RWPE2 (cell line): Measurements from ENCODE around the gene MYO1B.

Source experiments
- ATAC-seq: fragments of 200-7000 bp; cut with Tn5 transposase; 3 replicates; pipeline ENCODE4 v1.9.1; 2021; ENCODE audit warnings: low read depth
- DNase-seq: peaks from one replicate; pipeline ENCODE4 v3.0.0-alpha.2; 2020; ENCODE audit warnings: low spot score
- H3K27ac ChIP-seq: fragments of 450-650 bp; 2 replicates; pipeline ENCODE4 v1.5.1; 2017; ENCODE audit warnings: mild to moderate bottlenecking; ENCODE audit not compliant: poor library complexity, severe bottlenecking
- H3K27me3 ChIP-seq: fragments of 250-450 bp; sonication (Bioruptor Pico); 2 replicates; pipeline ENCODE4 v1.5.1; 2021; ENCODE audit warnings: mild to moderate bottlenecking, moderate library complexity; ENCODE audit not compliant: insufficient read depth, poor library complexity, severe bottlenecking
- H3K36me3 ChIP-seq: fragments of 250-450 bp; sonication (Bioruptor Pico); 2 replicates; pipeline ENCODE4 v1.5.1; 2020; ENCODE audit warnings: low read depth, mild to moderate bottlenecking, moderate library complexity
- H3K4me1 ChIP-seq: fragments of 250-450 bp; sonication (Bioruptor Pico); 2 replicates; pipeline ENCODE4 v1.5.1; 2021; ENCODE audit warnings: mild to moderate bottlenecking, moderate library complexity; ENCODE audit not compliant: insufficient read depth, poor library complexity, severe bottlenecking
- H3K4me3 ChIP-seq: fragments of 250-450 bp; sonication (Bioruptor Pico); 2 replicates; pipeline ENCODE4 v1.5.1; 2021; ENCODE audit warnings: mild to moderate bottlenecking, moderate library complexity; ENCODE audit not compliant: severe bottlenecking
- H3K9me3 ChIP-seq: fragments of 250-450 bp; sonication (Bioruptor Pico); 2 replicates; pipeline ENCODE4 v1.5.1; 2021; ENCODE audit warnings: mild to moderate bottlenecking, moderate library complexity; ENCODE audit not compliant: severe bottlenecking
- TF ChIP-seq, protein P1 (sequence below): fragments of 450-650 bp; IDR thresholded peaks from one replicate; pipeline ENCODE4 v1.5.1; 2017; ENCODE audit warnings: mild to moderate bottlenecking, moderate library complexity; ENCODE audit not compliant: poor library complexity, severe bottlenecking

MYO1B gene

DNA sequence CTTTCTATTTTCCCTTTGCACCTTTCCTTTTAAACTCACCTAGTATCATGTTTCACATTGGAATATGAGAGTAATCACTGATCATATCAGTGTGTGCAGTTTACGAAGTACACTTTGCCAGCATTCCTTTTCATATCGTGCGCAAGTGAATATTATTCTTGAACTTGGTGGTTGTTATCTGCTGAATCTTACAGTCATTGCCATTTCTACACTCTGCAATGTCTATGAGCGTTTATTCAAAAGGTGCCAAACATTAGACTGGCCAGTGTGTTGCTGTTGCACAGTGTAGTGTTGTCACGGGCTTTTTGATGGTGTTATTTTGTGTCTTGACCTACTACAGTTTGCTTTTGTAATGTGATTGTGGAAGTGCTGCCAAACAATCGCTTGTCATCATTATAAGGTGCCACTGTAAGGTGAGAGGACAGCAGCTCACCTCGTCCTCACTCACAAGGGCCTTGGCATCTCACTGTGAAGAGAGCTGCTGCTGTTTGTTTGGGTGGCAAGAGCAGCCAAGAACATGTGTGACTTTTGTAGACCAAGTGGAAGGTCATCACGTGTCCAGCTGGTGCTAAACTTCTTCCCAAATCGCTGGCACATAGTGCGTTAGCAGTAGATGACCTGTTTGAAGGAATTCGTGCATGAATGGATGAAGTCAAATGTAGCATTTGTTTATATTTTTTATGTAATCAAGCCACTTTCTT lies 113.3 kb downstream of the MYO1B start:
- Histone ChIP-seq H3K9me3 (no peaks in the 10 kb centered on the region), H3K4me3 (no peak overlapping the region), H3K27me3 (no peaks in the 10 kb centered on the region), H3K4me1 (no peaks in the 10 kb centered on the region), H3K27ac (no peak overlapping the region), H3K36me3 (peaks cover 94% of the 10 kb centered on the region)
- DNase-seq, result no peak
- TF ChIP-seq, protein P1, sequence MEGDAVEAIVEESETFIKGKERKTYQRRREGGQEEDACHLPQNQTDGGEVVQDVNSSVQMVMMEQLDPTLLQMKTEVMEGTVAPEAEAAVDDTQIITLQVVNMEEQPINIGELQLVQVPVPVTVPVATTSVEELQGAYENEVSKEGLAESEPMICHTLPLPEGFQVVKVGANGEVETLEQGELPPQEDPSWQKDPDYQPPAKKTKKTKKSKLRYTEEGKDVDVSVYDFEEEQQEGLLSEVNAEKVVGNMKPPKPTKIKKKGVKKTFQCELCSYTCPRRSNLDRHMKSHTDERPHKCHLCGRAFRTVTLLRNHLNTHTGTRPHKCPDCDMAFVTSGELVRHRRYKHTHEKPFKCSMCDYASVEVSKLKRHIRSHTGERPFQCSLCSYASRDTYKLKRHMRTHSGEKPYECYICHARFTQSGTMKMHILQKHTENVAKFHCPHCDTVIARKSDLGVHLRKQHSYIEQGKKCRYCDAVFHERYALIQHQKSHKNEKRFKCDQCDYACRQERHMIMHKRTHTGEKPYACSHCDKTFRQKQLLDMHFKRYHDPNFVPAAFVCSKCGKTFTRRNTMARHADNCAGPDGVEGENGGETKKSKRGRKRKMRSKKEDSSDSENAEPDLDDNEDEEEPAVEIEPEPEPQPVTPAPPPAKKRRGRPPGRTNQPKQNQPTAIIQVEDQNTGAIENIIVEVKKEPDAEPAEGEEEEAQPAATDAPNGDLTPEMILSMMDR, result no peak
- no peak; the same call in 2 of the 3 replicates for ATAC-seq

GRCh38 chr2:191359133-191359532 lies 113.9 kb downstream of the MYO1B start:
- no peak overlapping the region for H3K4me3 ChIP-seq
- no peak for ATAC-seq
- H3K27ac ChIP-seq, result no peak overlapping the region
- no peak for DNase-seq
- no peaks in the 10 kb centered on the region for H3K27me3 ChIP-seq
- H3K4me1 ChIP-seq, result no peaks in the 10 kb centered on the region
- TF ChIP-seq, protein P1, result no peak
- peaks cover 96% of the 10 kb centered on the region for H3K36me3 ChIP-seq
- no peaks in the 10 kb centered on the region for H3K9me3 ChIP-seq

DNA sequence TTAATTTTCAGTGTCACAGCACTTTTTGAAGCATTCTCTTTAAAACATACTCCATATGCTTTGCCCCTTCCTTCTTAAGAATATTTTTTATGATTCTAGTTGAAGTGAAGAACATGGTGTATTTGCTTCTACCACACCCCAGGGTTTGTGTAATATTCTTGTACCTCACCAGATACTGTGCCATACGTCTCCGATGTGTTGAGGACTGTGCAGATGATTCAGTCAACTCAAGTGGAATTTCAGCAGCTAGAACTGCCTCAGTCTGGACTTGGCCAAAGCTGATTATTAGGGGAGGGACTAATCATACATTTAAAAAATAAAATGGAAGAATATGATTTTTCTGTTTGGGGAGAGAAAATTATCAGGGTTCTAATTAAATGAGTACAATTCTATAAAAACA lies 115.7 kb downstream of the MYO1B start:
- no peak overlapping the region for H3K4me3 ChIP-seq
- H3K4me1 ChIP-seq, result no peaks in the 10 kb centered on the region
- no peaks in the 10 kb centered on the region for H3K27me3 ChIP-seq
- ATAC-seq, result no peak
- no peak for DNase-seq
- TF ChIP-seq, protein P1, result no peak
- H3K9me3 ChIP-seq, result no peaks in the 10 kb centered on the region
- H3K27ac ChIP-seq, result no peak overlapping the region
- H3K36me3 ChIP-seq, result peaks cover 96% of the 10 kb centered on the region

GRCh38 chr2:191362841-191363240 lies 117.6 kb downstream of the MYO1B start:
- TF ChIP-seq, protein P1, result no peak
- Histone ChIP-seq H3K4me3 (no peak overlapping the region), H3K27ac (no peak overlapping the region), H3K36me3 (peaks cover 94% of the 10 kb centered on the region), H3K9me3 (no peaks in the 10 kb centered on the region), H3K4me1 (no peaks in the 10 kb centered on the region), H3K27me3 (no peaks in the 10 kb centered on the region)
- no peak for DNase-seq
- ATAC-seq, result no peak

DNA sequence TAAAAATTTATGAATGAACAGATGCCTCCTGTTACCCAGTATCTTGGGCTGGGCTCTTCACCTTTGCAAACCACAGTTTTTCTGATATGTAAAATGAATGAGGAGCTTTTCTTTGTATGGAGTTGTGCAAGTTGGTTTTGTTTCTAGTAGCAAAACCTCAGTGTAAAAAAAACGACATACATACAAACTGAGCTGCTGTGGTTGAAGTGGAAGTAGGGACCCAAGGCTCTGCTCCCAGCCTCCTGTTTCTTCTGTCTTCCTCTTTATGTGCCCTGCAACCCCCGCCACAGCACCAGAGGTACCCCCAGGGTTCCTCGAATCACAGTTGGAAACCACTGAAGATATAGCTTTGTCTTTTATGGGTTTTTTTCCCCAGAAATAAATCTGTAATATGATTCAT lies 118.1 kb downstream of the MYO1B start:
- no peak for ATAC-seq
- no peaks in the 10 kb centered on the region for H3K27me3 ChIP-seq
- H3K36me3 ChIP-seq, result peaks cover 96% of the 10 kb centered on the region
- DNase-seq, result no peak
- no peak overlapping the region for H3K4me3 ChIP-seq
- H3K27ac ChIP-seq, result no peak overlapping the region
- TF ChIP-seq, protein P1, result no peak
- H3K4me1 ChIP-seq, result no peaks in the 10 kb centered on the region
- no peaks in the 10 kb centered on the region for H3K9me3 ChIP-seq
